Measurements from ENCODE around the gene CEP162.
"Not testable (repeated sequence)": the region's sequence is repeated elsewhere in the genome, so short reads cannot be mapped to it uniquely, and the experiment has no call there.

Gene CEP162

GRCh38 chr6:84197708-84198107 is 29.7 kb downstream of the CEP162 start:
- no peak overlapping the region for H3K27ac ChIP-seq
- no peak for TF ChIP-seq ZFX (IDR thresholded peaks at IDR 0.05; ENCODE audit: borderline replicate concordance)

DNA sequence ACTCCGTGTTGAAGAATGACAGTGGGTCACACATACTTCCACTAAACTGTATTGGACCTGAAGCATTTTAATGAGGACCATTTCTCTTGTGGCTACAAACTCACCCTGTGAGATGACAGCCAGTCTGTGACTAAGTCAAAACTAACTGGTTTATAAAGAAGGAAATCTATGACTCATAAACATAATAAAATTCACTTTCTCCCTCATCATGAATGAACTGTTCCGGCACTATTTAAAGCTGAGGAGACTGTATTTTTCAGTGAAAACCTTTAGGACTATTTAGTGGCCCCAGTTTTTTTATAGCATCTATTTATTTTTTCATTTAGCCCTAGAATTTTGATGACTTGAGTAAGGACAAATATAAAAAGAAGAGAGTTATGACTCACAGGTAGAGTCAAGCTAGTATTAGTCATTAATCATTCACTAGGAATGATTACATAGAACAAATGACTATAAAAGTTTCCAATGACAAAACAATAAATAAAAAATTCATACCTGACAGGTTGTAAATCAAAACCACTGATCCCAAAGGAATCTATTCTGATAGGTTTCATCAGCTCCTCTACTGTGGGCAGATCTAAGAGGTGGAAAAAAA is 34.2 kb downstream of the CEP162 start:
- H3K27ac ChIP-seq: no peak overlapping the region
- TF ChIP-seq ZFX (IDR thresholded peaks at IDR 0.05; ENCODE audit: borderline replicate concordance): no peak
- TF ChIP-seq, protein P1, sequence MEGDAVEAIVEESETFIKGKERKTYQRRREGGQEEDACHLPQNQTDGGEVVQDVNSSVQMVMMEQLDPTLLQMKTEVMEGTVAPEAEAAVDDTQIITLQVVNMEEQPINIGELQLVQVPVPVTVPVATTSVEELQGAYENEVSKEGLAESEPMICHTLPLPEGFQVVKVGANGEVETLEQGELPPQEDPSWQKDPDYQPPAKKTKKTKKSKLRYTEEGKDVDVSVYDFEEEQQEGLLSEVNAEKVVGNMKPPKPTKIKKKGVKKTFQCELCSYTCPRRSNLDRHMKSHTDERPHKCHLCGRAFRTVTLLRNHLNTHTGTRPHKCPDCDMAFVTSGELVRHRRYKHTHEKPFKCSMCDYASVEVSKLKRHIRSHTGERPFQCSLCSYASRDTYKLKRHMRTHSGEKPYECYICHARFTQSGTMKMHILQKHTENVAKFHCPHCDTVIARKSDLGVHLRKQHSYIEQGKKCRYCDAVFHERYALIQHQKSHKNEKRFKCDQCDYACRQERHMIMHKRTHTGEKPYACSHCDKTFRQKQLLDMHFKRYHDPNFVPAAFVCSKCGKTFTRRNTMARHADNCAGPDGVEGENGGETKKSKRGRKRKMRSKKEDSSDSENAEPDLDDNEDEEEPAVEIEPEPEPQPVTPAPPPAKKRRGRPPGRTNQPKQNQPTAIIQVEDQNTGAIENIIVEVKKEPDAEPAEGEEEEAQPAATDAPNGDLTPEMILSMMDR (IDR thresholded peaks at IDR 0.05): no peak

GRCh38 chr6:84191802-84192201 is 35.6 kb downstream of the CEP162 start:
- no peak for TF ChIP-seq ZFX (IDR thresholded peaks at IDR 0.05; ENCODE audit: borderline replicate concordance)
- TF ChIP-seq, protein P1 (IDR thresholded peaks at IDR 0.05): no peak
- no peak overlapping the region for H3K27ac ChIP-seq

- not testable (repeated sequence) for H3K27ac ChIP-seq
These were observed 38.1 kb downstream of the CEP162 start for GRCh38 chr6:84189356-84189755.

DNA sequence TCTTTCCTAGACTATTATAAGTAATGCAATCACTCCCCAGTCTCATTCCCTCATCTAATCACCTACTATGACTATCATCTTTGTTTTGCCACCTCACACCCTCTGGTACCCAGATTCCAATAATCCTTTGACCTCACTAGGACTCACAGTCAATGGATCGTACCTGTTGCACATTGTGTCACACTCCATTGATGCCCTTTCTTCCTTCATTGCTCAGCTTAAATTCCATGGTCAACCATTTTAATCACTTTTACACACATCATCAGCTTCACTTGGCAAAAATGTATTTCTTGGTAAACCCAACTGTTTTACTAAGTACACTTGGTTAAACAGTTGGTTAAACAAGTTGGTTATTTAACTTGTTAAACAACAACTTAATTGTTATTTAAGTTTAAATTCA is 44.0 kb downstream of the CEP162 start:
- no peak overlapping the region for H3K27ac ChIP-seq
- TF ChIP-seq, protein P1 (IDR thresholded peaks at IDR 0.05): no peak
- no peak for TF ChIP-seq ZFX (IDR thresholded peaks at IDR 0.05; ENCODE audit: borderline replicate concordance)

DNA sequence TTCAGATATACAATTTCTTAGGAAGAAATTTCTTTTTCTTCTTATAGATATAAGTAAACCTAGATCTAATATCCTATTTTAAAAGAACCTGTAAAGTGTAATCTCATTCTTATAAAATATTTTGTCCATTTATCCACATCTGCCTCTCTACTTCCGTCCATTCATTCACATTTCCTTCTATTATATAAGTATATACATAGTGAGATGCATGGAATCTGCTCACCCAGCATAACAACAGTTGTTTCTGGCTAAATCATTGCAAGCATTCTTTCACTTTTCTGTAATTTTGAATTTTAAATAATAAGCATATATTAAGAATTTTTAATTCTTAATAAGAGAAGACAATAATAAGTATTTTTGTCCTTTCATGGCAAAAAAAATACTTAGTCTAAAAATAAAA is 45.4 kb downstream of the CEP162 start:
- TF ChIP-seq ZFX (IDR thresholded peaks at IDR 0.05; ENCODE audit: borderline replicate concordance): no peak
- TF ChIP-seq, protein P1 (IDR thresholded peaks at IDR 0.05): no peak
- no peak overlapping the region for H3K27ac ChIP-seq

- no peak overlapping the region for H3K27ac ChIP-seq
- no peak for TF ChIP-seq ZFX (IDR thresholded peaks at IDR 0.05; ENCODE audit: borderline replicate concordance)
- TF ChIP-seq, protein P1 (IDR thresholded peaks at IDR 0.05): no peak
These were observed 50.2 kb downstream of the CEP162 start for GRCh38 chr6:84177241-84177640.

GRCh38 chr6:84172574-84172973 is 54.9 kb downstream of the CEP162 start:
- H3K27ac ChIP-seq: no peak overlapping the region
- no peak for TF ChIP-seq ZFX (IDR thresholded peaks at IDR 0.05; ENCODE audit: borderline replicate concordance)
- TF ChIP-seq, protein P1 (IDR thresholded peaks at IDR 0.05): no peak

Data from 22Rv1 (cell line).